CD4-positive, alpha-beta T cell treated with Interleukin-4 for 4 hours (primary cell): ENCODE measurements around the gene EZH2.
A peak's percentile ranks its signal among the peaks of the same experiment; 100 is the strongest.

Experiments used
- DNase-seq: peaks from one replicate; pipeline ENCODE4 v3.0.0-alpha.2; 2020

The EZH2 gene

DNA sequence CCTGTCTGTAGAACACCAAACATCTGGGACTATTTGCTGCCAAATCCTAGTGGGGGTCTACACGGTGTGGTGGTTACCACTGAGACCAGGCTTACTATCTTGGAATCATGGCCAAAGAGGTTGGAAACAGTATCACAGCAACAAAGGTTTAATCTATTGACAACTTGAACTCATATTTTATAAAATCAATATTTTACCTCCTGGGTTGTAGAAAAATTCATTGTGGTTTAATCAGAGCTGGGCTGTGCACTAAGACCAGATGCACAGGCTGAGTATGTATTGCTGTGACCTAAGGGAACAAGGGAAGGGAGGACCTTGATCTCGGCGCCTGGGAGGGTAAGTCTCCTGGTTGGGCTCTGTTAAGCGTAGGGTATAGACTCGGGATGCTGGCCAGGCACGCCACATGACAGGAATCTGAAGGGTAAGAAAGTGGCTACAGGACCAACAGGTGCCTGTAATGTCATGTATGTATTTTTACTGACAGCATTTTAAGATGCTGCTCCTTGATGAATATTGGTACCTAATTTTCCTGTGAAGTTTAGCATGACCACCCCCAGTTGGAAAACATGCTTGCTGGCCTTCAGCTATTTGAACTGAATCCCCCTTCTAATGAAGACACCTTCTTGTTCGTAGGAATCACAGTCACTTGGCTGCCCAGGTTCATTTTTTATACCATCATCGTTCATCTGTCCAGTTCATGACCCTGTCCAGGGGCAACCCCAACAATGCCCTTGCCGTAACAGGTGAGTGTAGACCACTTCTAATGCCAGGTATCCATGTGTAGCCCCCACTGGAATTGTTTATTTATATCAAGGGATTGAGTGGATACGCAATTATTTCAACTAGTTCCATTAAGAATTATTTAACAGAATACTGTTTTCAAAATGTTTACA, 79.5 kb downstream of the EZH2 start:
- DNase-seq = no peak

DNA sequence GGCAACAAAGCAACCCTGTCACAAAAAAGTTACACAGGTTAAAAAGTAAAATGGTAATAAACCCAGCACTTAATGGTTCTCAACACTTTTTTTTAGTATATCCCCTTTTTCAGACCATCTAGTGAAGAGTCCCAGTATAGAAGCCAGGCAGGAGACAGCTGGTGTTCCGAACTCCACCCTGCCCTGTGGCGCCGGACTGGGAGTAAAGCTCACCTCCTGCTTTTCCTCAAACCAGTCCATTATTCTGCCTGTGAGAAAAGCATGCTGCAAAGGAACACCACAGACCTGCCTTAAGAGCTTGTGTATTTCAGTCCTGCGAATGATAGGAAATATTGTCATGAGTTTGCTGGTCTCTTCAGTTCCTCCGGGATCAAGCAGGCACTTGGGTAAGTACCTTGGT, 81.0 kb downstream of the EZH2 start:
- DNase-seq = no peak

DNA sequence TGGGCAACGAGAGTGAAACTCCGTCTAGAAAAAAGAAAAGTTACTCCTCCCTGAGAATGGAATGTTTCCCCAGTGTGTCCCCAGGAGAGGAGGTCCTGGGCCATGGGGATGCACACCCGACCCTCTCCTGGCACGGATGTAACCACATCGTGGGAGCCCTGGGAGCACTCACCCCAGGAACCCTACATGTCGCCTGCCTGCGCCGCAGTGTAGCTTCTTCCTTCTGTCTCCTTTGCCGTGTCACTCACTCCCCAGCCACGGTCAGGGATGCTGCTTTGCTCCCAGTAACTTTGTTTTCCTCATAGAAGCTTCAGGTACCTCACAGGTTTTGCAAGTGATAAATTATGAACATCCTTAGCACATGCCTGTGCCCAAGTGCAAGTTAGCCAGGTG, 82.0 kb downstream of the EZH2 start:
- no peak for DNase-seq

DNA sequence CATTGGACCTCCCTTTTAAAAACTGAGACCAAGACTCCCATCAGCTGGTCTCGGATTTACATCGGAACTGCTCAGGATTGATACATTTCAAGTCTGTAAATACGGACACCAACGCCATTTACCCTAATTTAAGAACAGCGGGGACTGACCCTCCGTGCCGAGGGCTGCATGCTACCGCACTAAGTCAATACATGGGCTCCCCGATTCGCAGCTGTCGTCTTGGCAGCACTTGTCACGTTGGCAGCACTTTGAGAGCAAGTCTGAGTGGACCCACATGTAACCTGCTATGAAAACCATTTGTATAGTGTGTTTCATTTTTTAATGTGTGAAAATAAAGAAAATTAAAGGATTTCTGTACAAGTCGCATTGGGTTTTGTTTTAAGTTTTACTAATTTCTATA, 83.4 kb downstream of the EZH2 start:
- no peak for DNase-seq

DNA sequence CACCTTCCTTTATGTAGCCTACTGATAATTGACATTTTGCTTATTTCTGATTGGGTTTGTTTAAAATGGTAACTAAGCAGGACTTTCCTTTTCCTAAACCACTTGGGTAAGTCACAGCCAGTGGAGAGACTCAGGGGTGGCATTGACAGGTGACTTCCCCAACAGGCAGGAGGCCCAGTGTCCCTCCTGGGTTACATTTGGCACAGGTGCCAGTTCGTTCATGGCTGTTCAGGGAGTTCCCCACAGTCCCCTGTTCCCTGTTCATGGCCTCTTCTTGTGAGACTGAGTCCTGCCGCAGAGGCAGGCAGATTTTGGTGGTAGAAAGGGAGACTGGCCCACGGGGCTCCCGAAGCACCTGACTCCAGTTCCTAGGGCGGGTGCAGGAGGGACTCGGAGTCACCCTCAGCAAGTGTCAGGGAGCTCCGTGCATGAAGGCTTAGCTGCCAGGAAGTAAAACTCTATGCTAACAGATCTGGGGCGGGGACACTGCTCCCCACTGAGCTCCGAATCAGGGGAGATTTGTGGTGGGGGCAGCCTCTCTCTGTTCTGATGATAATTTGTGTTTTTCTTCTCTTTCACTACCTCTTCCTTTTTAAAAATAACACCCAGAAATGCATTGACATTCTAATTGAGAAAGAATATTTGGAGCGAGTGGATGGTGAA, 84.1 kb downstream of the EZH2 start:
- DNase-seq = no peak

DNA sequence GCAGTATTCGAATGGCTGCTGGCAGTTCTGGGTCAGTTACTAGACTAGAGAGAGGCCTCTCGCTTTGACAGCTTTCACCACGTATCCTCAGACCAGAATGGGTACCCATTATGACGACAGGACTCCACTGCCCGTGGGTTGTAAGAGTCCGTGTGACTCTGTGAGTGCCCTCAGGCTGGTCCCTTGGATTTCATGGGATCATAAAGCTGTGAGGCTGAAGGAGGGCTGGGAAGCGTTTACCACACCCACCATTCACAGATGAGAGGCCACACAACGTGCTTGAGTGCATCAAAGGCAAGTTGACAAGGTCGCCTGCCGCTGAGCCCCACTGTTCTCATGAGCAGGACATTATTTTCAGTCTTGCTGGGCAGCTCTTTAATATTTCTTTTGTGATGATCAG, 87.2 kb downstream of the EZH2 start:
- DNase-seq = no peak

DNA sequence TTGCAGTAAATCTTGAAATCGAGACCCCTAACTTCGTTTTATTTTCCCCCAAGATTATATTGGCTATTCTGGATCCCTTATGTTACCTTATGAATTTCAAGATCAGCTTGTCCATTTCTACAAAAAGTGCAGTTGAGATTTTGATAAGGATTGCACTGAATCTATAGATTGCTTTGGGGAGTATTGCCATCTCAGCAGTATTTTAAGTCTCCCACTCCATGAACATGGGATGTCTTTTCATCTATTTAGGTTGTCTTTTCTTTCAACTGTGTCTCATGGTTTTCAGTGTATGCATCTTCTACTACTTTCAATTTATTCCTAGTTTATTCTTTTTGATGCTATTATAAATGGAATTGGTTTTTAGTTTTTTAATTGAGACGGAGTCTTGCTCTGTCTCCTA, 89.6 kb downstream of the EZH2 start:
- no peak for DNase-seq

DNA sequence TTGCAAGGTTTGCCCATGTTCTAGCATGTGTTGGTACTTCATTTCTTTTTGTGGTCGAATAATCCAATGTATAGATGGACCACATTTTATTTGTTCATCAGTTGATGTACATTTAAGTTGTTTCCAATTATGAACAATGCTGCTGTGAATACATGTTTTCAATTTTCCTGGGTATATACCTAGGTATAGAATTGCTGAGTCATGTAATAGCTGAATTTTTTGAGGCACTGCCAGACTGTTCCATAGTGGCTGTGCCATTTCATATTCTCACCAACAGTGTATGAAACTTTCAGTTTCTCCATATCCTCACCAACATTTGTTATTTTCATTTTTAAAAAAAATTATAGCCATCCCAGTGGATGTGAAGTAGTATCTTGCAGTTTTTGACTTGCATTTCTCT, 90.5 kb downstream of the EZH2 start:
- no peak for DNase-seq

DNA sequence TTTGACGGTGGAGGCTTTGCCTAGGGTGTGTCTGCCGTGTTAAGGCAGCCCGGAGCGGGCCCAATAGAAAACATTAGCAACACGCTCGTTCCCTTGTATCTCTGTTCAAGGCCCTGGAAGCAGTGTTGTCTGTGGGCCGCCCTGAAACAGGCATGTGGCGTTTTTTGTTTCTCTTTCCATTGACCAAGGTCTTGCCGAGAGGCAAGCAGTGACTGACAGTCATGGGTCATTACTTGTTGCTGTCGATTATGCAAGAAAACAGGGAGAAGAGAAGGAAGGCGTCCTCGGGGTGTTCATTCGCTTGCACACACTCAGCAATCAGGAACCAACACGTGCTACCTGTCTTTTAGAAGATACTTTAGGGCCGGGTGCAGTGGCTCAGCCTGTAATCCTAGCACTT, 92.5 kb downstream of the EZH2 start:
- DNase-seq = no peak

DNA sequence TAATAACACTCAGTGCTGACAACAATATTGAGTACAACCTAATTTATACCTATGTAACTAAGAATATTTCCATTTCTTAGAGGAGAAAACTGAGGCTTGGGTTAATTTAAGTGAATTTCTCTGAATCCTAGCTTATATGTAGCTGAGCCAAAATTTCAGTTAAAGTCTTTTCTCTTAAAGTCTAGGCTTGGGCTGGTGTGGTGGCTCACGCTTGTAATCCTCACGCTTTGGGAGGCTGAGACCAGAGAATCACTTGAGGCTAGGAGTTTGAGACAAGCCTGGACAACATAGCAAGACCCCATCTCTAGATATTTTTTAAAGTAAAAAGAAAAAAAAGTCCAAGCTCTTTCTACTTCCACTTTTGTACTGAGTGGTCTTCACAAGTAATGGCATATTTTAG, 93.2 kb downstream of the EZH2 start:
- no peak for DNase-seq

DNA sequence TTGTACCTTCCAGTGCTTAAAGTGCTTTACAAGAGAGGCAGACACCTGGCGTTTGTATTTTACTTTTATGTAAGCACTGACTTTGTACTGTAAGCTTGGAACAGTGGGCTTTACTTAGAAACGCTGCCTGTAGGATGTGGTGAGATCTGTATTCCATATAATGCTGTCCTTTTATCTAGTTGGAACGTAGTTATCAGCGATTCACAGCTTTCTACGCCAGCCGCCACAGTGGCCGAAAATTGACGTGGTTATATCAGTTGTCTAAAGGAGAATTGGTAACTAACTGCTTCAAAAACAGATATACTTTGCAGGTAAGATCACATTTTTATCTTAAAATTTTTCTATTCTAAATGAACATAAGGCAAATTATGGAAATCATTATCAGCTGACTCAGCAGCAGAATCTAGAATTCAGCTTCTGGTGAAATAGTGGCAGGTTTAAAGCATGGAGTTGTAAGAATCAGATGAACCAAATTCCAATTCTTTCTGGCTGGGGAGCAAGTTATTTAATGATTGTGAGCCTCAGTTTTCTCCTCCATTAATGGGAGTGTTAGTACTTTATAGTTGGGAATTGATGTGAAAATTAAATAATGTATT, 93.9 kb downstream of the EZH2 start:
- DNase-seq = no peak

DNA sequence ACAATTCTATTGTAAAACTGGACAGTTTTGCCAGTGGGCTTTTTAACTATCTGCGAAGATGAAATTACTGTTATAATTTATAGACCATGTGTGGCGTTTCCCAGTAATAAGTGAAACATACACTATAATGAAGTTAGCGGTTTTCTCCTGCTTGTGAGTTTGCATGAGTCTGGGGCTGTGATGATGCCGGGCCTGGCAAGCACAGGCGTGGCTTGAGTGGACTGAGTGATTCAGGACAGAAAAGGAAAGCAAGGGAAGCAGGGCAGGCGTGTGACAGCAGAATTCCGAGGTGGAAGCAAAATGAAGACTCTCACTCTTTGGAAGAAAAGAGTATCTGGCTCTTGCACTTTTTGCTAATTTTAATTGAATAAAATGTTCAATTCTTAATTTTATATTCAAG, 94.9 kb downstream of the EZH2 start:
- no peak for DNase-seq

DNA sequence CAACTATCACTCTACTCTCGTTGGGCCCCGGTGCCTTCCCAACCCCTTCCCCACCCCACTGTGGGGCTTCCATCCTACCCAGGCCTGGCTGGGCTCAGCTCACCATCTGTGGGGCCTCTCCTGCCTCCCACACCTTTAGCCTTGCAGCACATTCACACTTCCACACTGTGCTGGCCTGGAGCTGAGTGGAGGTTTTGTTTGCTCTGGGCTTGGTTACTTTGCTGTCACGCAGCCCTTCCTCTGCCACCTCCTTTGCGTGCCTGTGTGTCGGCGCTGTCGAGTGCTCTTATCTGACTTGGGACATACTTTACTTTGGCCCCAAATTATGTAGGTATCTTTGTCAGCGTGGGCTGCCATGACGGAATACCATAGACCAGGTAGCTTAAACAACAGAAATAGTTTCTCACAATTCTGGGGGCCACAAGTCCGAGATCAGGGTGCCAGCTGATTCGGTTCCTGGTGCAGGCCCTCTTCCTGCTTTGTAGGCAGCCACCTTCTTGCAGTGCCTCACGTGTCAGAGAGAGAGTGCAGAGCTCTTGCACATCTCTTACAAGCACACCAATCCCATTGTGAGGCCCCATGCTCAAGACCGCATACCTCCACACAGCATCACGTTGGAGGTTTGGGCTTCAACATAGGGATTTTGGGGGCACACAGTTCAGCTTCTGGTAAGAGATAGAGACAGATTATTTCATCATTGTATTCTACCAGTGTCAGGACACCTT, 96.4 kb downstream of the EZH2 start:
- DNase-seq = no peak

DNA sequence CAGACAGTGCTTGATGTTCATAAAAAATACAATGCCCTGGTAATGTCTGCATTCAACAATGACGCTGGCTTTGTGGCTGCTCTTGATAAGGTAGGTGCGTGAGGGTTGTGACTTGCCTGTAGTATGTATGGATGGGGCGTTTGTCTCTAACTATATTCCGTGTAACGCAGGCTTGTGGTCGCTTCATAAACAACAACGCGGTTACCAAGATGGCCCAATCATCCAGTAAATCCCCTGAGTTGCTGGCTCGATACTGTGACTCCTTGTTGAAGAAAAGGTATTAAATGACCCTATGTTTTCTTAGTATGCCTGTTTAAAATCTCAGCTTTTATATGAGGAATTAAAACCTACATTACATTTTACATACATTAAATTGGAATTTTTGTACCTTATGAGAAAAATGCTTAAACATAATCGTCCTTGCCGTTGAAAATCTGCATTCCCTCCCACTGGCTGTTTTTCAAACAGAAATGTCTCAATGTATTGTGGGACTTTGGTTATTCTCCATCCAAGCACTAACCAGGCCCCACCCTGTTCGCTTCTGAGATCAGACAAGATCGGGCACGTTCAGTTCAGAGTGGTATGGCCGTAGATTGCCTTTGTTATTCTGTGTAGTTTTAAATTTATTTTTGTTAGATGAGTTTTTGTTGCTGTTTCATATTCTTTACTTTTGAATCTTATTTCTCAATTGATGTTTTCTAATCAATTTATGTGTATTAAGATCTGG, 100.1 kb downstream of the EZH2 start:
- no peak for DNase-seq

DNA sequence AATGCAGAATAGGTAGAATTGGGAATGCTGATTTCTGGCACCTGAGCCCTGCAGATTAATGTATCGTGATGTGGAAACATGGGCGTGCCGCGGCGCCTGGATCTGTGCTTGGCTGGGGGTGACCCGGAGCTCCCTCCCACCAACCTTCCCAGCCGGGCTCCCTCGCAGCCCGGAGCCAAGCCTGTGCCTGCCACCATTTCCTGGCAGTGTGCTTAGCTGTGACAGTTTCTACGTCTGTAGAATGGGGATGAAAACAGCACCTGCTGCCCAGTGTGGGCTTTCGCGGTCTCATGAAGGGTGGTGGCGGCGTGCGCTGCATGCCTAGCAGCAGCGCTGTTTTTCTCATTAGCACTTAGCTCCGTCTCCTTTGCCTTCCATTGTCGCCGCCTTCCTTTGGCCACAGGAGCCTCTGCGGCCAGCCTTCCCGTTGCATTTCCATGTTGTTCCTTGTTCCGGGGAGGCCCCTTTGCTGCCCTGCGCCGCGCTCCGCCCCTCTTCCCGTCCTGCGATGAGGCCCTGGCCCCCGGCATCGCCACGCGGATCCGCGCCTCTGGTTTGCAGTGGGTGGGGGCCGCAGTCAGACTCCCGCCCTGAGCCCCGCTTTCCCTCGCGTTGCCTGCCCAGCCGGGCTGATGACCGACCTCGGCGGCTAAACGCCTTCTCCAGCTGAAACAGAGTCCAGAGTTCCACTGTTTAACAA, 101.2 kb downstream of the EZH2 start:
- DNase-seq = no peak

DNA sequence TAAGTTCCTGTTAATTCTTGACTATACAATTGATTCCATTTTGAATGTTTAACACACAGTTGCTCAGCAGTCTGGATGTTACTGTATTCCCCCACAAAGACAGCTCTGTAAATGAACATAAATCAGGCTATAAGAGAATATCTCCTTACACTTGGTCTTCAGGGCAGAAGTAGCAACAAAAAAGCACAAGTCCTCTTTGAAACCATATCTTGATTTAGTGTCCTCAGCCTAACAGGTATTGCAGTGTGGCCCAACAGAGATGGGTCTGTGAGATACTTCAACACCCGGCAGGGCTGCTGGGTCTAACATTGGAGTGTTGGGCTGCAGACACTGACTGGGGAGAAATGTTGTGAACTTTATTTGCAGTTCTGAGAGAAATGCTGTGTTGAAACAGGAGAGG, 109.6 kb downstream of the EZH2 start:
- no peak for DNase-seq

DNA sequence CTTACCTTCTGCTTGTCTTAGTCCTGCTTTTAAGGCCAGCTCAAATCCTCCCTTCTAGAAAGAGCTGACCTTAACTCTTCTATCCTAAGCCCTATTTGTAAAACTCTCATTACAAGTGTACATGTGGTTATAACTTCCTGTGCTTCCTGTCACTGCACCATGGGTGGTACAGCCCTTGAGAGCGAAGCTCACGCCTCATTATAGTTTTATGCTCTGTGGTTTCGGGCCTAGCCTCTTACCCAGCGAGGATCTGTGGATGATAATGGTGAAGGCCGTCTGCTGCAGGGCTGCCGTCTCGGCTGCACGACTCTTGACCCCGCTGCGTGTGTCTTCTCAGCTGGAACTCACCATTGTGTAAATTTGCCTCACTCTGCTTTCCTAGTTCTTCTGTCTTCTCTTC, 110.8 kb downstream of the EZH2 start:
- peak; percentile 60 for DNase-seq

DNA sequence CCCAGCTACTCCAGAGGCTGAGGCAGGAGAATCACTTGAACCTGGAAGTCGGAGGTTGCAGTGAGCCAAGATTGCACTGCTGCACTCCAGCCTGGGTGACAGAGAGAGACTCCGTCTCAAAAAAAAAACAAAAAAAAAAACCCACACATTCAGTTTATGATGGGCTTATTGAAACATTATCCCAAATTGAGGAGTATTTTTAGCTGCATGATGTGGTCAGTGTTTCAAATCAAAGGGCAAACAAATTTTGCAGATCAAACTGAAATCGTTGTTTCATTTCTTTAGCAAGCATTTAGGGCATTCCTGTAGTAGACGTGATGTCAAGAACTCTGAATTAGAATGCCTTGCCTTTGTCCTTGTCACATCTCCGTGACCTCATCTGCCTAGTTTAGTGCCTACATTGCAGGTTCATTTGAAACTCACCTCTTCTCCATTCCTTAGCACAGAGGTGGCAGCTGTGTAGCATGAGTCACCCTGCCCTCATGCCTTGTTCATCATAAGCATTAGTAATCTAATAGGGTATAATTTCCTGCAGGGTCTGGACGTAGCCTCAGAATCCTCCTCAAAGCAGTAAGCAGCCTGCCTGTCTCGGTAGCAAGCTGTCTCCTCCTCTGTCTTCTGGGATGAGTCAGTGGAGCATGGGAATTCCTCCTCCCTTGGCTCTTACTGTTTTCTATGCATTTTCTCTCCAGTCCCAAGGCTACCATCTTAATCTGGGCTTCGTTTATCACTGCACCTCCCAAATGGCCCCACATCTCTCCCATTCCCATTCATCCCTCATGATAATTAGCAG, 111.6 kb downstream of the EZH2 start:
- DNase-seq = peak; percentile 66

DNA sequence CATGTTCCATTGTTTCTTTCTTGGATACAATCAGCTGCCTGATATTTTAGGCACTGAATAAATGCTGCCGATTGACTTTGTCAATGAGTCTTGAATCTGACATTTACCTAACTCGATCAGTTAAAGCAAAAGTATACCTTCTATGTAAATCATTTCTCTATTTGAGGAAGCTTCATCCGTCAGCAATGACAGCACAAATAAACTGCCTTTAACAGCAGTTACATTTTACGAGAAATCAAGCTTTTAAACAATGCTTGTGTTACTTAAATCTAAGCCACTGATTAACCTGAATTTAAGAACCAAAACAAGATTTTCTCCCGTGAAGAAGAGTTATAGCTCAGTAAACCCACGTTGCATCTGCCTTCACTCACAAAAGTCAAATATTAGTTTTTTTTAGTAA, 114.1 kb downstream of the EZH2 start:
- no peak for DNase-seq

DNA sequence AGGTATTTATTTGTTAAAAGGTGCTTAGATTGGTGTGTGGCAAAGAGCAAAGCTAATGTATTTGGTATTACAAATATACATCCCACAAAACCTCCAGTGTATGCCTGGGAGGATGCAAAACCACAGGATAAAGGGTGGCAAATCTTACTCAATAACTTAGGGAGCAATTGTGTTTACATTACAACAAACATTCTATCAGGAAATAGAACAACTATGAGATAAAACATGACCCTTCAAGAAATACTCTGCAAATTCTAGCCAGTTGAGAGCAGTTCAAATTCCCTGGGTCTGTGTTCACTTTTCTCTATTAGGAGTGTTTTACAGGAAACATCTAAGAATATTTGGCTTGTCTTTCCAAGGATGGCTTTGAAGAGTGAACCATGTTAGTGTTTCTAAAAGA, 120.5 kb downstream of the EZH2 start:
- no peak for DNase-seq
